ENCODE results near the gene HK2. TPM values are rescaled to one million over a fixed set of nuclear protein-coding genes. Genes with fewer than 3 reads are reported as not detected.
"Not testable (repeated sequence)": the region's sequence is repeated elsewhere in the genome, so short reads cannot be mapped to it uniquely, and the experiment has no call there.

Gene HK2
- total RNA-seq, 1 experiment from 2014 or later = 39.2 TPM

DNA sequence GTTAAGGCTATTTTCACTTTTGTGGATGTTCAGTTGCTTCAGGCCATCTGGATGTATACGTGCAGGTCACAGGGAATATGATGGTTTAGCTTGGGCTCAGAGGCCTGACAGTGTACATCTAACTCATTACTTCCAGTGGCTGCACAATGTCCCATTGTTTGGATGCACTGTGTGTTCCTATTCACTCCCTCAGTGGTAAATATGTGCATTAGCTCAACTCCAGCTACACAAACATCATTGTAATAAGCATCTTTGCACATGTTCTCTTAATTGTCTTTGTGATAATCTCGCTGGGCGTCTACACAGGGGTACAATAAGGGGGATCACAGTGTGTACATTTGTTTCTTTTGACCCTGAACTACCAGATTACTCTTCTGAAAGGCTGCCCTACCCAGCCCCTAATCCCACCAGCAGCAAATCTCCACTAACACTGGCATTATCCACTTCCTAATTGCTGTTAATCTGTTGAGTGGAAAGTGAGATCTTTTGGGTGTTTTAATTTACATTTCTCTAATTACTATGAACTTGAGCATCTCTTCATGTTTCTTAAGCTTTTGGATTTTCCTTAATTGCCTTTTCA is 68.4 kb downstream of the HK2 start:
- peak; percentile 85 for DNase-seq (ENCODE audit: low read depth, low spot score)
- in situ Hi-C loops (cut with HindIII; ENCODE audit: low pct_unique_long_range_greater_than_20kb, low sequenced_read_pairs) = no loop called here

DNA sequence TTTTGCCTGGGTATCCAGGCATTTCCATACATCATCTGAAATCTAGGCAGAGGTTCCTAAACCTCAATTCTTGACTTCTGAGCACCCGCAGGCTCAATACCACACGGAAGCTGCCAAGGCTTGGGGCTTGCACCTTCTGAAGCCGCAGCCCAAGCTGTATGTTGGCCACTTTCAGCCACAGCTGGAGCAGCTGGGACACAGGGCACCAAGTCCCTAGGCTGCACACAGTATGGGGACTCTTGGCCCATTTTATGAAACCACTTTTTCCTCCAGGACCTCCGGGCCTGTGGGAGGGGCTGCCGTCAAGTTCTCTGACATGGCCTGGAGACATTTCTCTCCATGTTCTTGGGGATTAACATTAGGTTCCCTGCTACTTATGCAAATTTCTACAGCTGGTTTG is 72.5 kb downstream of the HK2 start:
- in situ Hi-C loops (cut with HindIII; ENCODE audit: low pct_unique_long_range_greater_than_20kb, low sequenced_read_pairs) = no loop called here
- DNase-seq (ENCODE audit: low read depth, low spot score) = no peak

DNA sequence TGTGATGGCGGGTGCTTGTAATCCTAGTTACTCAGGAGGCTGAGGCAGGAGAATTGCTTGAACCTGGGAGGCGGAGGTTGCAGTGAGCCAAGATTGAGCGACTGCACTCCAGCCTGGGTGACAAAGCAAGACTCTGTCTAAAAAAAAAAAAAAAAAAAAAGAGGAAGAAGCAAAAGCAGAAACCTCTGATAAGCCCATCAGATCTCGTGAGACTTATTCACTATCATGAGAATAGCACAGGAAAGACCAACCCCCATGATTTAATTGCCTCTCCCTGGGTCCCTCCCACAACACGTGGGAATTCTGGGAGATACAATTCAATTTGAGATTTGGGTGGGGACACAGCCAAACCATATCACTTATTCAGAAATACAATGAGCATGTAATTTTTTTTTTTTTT is 73.6 kb downstream of the HK2 start:
- DNase-seq (ENCODE audit: low read depth, low spot score); in situ Hi-C loops (cut with HindIII; ENCODE audit: low pct_unique_long_range_greater_than_20kb, low sequenced_read_pairs): not testable (repeated sequence)

GRCh38 chr2:74908748-74909444 is 75.0 kb downstream of the HK2 start:
- in situ Hi-C loops (cut with HindIII; ENCODE audit: low pct_unique_long_range_greater_than_20kb, low sequenced_read_pairs) = no loop called here
- no peak for DNase-seq (ENCODE audit: low read depth, low spot score)

- no peak for DNase-seq (ENCODE audit: low read depth, low spot score)
- in situ Hi-C loops (cut with HindIII; ENCODE audit: low pct_unique_long_range_greater_than_20kb, low sequenced_read_pairs) = no loop called here
Measured at GRCh38 chr2:74910245-74910644, 76.3 kb downstream of the HK2 start.

GRCh38 chr2:74911061-74911460 is 77.1 kb downstream of the HK2 start:
- in situ Hi-C loops (cut with HindIII; ENCODE audit: low pct_unique_long_range_greater_than_20kb, low sequenced_read_pairs) = no loop called here
- no peak for DNase-seq (ENCODE audit: low read depth, low spot score)

- in situ Hi-C loops (cut with HindIII; ENCODE audit: low pct_unique_long_range_greater_than_20kb, low sequenced_read_pairs) = no loop called here
- DNase-seq (ENCODE audit: low read depth, low spot score) = peak; percentile 38
Measured at GRCh38 chr2:74915743-74916142, 81.8 kb downstream of the HK2 start.

GRCh38 chr2:74916394-74916793 is 82.5 kb downstream of the HK2 start:
- in situ Hi-C loops (cut with HindIII; ENCODE audit: low pct_unique_long_range_greater_than_20kb, low sequenced_read_pairs) = no loop called here
- no peak for DNase-seq (ENCODE audit: low read depth, low spot score)

DNA sequence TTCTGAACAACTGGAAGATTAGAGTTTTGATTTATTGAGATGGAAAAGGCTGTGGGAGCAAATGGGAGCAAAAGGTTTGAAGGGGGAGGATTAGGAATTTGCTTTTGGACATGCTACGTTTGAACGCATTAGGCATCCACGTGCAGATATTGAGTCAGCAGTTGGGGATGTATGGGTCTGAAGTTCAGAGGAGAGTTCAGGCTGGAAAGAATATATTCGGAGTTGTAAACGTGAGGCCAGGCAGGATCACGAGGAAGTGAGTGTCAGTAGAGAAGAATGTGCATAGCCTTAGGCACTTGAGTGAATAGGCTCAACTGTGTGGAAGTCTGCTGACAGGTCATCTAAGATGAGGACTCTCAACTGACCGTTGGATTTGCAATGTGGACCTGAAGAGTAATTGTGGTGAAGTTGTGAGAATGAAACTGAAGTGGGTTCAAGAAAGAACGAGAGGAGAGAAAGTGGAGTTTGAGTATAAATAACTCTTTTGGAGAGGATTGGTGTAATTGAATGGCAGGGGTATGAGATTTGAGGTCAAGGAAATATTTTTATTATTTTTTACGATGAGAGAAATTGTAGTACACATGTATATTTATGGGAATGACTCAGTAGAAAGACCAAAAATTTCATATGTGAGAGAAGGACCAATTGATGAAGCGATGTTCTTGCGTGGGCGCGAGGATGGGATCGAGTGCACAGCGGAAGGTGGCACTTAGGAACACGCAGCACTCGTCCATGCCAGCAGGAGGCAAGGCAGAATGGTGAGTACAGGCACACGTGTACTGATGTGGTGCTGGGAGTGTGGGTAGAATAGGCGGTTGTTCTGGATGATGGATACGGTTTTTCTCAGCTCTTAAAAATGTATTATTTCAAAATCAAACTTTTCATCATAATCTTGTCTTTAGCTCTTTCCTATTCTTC is 84.0 kb downstream of the HK2 start:
- in situ Hi-C loops (cut with HindIII; ENCODE audit: low pct_unique_long_range_greater_than_20kb, low sequenced_read_pairs) = no loop called here
- peak; percentile 98 for DNase-seq (ENCODE audit: low read depth, low spot score)

- in situ Hi-C loops (cut with HindIII; ENCODE audit: low pct_unique_long_range_greater_than_20kb, low sequenced_read_pairs) = no loop called here
- no peak for DNase-seq (ENCODE audit: low read depth, low spot score)
Measured at GRCh38 chr2:74919827-74920226, 85.9 kb downstream of the HK2 start.

DNA sequence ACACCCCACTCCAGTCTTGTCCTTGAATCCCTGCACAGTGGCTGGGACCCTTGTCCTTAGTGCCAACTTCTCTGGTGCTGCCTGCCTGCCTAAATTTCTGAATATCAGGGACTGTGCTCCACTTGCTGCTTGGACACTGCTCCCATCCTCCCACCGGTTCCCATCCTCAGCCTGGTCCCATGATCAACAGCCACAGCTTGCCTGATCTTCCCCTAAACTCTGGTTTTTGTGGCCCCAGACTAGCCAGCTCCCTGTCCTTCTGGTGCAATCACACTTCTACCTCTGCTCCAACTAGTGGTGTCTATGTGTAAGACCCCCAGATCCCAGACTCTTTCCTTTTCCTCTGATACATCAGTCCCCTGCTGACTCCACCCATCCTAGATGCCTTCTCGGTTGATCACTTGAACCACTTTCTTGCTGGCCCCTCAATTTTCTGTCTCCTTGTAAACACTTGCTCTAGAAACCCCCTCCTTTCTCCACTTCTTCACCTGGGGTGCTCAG is 87.4 kb downstream of the HK2 start:
- in situ Hi-C loops (cut with HindIII; ENCODE audit: low pct_unique_long_range_greater_than_20kb, low sequenced_read_pairs) = no loop called here

DNA sequence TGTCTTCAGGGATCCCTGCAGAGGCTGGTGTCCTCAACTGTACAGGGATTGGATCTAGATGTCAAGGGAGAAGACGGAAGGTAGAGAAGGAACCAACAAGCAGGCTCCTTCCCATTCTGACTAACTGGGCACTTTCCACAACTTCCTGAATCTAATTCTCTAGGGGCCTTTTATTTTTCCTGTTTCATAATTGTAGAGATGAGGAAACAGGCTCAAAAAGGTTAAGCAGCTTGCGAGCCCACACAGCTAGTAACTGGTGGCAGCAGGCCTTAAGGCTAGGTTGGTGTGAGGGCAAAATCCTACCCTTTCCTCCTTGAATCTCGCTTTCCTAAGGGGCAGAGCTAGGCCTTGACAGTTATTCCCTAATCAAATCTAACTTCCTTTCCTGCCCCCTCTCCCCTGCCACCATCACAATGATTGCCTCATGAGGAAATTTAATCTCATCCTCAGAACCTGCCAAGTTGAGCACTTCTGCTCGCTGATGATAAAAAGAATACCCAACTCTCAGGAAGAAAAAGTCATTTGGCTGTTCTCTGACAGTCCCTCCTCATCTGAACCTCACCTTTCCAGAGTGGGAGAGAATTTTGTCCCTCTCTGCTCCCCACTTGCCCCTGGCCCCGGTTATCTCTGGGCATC is 88.8 kb downstream of the HK2 start:
- in situ Hi-C loops (cut with HindIII; ENCODE audit: low pct_unique_long_range_greater_than_20kb, low sequenced_read_pairs) = no loop called here
- peak; percentile 28 for DNase-seq (ENCODE audit: low read depth, low spot score)

More for the DNA sequence above, 87.4 kb downstream of the HK2 start:
- DNase-seq (ENCODE audit: low read depth, low spot score) = peak; percentile 13

GRCh38 chr2:74924463-74925265 is 90.7 kb downstream of the HK2 start:
- in situ Hi-C loops (cut with HindIII; ENCODE audit: low pct_unique_long_range_greater_than_20kb, low sequenced_read_pairs) = no loop called here

DNA sequence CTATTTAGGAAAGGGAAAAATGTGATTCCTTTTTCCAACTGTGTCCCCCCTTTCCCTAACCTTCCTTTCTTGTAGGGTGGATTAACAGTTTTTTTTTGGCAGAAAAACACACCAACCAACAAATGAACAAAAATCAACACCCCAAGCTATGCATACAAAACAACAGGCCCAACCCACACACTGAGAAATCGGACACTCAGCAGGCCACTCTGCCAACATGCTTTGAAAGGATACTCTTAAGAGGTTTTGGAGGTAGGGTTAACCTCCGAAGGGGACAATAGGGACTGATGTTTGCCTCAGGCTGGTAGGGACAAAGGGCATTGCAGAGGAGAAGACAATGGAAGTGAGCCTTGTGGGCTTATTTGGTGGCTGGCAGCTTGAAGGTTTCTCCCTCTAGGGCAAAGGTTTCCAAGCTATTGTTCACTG is 91.4 kb downstream of the HK2 start:
- in situ Hi-C loops (cut with HindIII; ENCODE audit: low pct_unique_long_range_greater_than_20kb, low sequenced_read_pairs) = no loop called here
- no peak for DNase-seq (ENCODE audit: low read depth, low spot score)

More at GRCh38 chr2:74924463-74925265, 90.7 kb downstream of the HK2 start:
- DNase-seq (ENCODE audit: low read depth, low spot score) = no peak

- in situ Hi-C loops (cut with HindIII; ENCODE audit: low pct_unique_long_range_greater_than_20kb, low sequenced_read_pairs) = no loop called here
Measured at GRCh38 chr2:74927621-74928020, 93.7 kb downstream of the HK2 start.

DNA sequence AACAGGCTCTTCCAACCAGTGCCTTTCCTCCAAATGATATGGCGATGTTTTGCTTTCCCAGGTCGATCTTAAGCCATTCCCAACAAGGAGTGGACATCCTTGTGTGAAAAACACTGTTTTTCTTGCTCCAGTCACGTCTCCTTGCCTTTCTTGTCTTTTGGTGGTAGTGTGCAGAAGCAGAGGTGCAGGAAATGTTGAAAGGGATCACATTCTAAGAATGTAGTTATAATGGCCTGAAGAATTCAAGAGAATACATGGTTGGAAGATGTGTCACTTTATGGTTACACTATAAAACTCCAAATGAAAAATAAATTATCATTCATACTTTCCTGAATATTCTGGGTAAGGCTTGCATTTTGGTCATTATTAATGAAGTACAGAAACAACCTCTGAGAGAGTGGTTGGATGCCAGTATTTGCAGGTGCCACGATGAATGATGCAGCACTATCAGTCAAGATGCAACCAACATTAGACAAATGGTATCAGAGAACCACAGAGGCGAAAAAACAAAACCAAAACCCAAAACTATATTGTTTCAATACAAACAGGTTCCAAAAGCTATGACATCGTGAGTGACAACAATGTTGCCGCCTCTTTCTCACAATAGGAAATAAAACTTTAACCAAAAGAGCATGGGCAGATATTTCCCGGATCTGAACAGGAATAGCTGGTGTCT is 97.0 kb downstream of the HK2 start:
- DNase-seq (ENCODE audit: low read depth, low spot score) = no peak
- in situ Hi-C loops (cut with HindIII; ENCODE audit: low pct_unique_long_range_greater_than_20kb, low sequenced_read_pairs) = no loop called here

More at GRCh38 chr2:74927621-74928020, 93.7 kb downstream of the HK2 start:
- no peak for DNase-seq (ENCODE audit: low read depth, low spot score)

DNA sequence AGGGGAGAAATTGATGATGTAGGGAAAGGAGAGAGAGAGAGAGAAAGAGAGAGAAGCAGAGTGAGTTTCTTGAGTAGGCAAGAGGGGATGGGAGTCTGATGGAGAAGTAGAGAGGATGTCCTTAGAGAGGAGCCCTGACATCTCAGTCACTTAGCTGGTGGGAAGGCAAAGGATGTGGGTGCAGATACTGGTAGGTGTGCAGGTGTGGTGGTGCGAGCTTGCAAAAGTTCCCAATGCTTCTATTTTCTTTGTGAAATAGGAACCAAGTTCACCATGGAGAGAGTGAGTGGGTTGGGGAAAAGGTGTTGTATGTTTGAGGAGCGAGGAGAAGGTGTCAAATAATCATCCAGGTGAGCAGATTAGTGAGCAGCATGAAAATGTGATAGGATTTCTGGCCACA is 98.0 kb downstream of the HK2 start:
- in situ Hi-C loops (cut with HindIII; ENCODE audit: low pct_unique_long_range_greater_than_20kb, low sequenced_read_pairs) = no loop called here
- no peak for DNase-seq (ENCODE audit: low read depth, low spot score)
